ENCODE results near the gene NUDT16L1.

DNA sequence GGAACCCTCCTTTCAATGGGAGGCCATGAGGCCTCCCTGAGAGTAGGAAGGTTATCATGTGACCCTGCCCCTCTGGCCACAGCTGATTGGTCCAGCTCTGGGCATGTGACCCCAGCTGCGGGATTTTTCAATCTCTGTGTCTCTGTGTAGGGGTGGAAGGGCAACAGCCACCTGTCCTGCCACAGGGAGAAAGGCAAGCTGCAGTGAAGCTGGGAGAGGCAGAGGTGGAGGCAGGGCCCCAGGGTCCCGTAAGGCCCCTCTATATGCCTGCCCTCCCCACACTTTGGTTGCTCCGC lies 51.9 kb downstream of the NUDT16L1 start:
- TF ChIP-seq CTCF (IDR thresholded peaks at IDR 0.05; ENCODE audit: low read depth, low read length): no peak
- TF ChIP-seq EZH2phosphoT487 (IDR thresholded peaks at IDR 0.05; ENCODE audit: low read depth): no peak

Data from OCI-LY3 (cell line).